ENCODE results near the gene MBOAT2.
"Not testable (repeated sequence)": the region's sequence is repeated elsewhere in the genome, so short reads cannot be mapped to it uniquely, and the experiment has no call there.

DNA sequence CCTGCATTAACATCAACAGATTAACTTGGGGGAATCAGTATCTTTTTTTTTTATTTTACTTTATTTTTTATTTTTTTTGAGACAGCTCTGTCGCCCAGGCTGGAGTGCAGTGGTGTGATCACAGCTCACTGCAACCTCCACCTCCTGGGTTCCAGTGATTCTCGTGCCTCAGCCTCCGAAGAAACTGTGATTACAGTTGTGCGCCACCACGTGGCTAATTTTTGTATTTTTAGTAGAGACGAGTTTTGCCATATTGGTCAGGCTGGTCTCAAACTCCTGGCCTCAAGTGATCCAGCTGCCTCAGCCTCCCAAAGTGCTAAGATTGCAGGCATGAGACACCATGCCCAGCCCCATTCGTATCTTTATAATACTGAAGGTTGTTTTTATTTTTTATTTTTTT is 99.6 kb downstream of the MBOAT2 start:
- TF ChIP-seq POLR2A (IDR thresholded peaks at IDR 0.05) = not testable (repeated sequence)
- TF ChIP-seq, protein P1, sequence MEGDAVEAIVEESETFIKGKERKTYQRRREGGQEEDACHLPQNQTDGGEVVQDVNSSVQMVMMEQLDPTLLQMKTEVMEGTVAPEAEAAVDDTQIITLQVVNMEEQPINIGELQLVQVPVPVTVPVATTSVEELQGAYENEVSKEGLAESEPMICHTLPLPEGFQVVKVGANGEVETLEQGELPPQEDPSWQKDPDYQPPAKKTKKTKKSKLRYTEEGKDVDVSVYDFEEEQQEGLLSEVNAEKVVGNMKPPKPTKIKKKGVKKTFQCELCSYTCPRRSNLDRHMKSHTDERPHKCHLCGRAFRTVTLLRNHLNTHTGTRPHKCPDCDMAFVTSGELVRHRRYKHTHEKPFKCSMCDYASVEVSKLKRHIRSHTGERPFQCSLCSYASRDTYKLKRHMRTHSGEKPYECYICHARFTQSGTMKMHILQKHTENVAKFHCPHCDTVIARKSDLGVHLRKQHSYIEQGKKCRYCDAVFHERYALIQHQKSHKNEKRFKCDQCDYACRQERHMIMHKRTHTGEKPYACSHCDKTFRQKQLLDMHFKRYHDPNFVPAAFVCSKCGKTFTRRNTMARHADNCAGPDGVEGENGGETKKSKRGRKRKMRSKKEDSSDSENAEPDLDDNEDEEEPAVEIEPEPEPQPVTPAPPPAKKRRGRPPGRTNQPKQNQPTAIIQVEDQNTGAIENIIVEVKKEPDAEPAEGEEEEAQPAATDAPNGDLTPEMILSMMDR (IDR thresholded peaks at IDR 0.05) = not testable (repeated sequence)

All from testis (tissue), 2 donors.